ENCODE data around the gene NXPE1.

- TF ChIP-seq CTCF (IDR thresholded peaks at IDR 0.05) (no peak), EZH2 (IDR thresholded peaks at IDR 0.05; ENCODE audit: borderline replicate concordance, insufficient read depth, low read depth, low read length, poor library complexity, severe bottlenecking) (no peak)
These were observed 44.6 kb upstream of the NXPE1 start for GRCh38 chr11:114604179-114604813.

Data from B cell (primary cell).